ENCODE measurements around the gene MYCBP2. TPM values are rescaled to one million over a fixed set of nuclear protein-coding genes. Genes with fewer than 3 reads are reported as not detected.

Gene MYCBP2
- polyA plus RNA-seq, 1 of the 3 experiments (the other 2 are of a cell fraction) = 18.5 TPM

GRCh38 chr13:77331421-77331820, 4.5 kb upstream of the MYCBP2 start (continued):
- TF ChIP-seq USF2 (IDR thresholded peaks at IDR 0.05; ENCODE audit: borderline replicate concordance, low read depth, low read length) (no peak), CTCF (IDR thresholded peaks at IDR 0.05) (no peak)

- Histone ChIP-seq H3K36me3 (replicated peaks in 1 of 2; ENCODE audit: control insufficient read depth in 1 of 2, insufficient read depth in 2 of 2, low read length in 1 of 2) (no peaks in the 10 kb centered on the region), H3K9me3 (no peaks in the 10 kb centered on the region), H3K27ac (ENCODE audit: low read depth in 2 of 2, low read length in 1 of 2) (peak overlapping the region; percentile 65 to 98), H3K4me1 (ENCODE audit: control insufficient read depth in 1 of 2, insufficient read depth in 2 of 2, low read depth in 1 of 2, low read length in 1 of 2) (peaks cover 6 to 23% of the 10 kb centered on the region in 2 experiments; a peak in 3 of 4 replicates), H3K4me2 (peak overlapping the region; percentile 77), H3F3A (replicated peaks; ENCODE audit: insufficient read depth) (peaks cover 6% of the 10 kb centered on the region), H2AFZ (ENCODE audit: low read depth) (peak overlapping the region; percentile 90), H3K9ac (peak overlapping the region; percentile 57), H4K20me1 (ENCODE audit: insufficient read depth) (peaks cover 3% of the 10 kb centered on the region; the same call in 1 of the 2 replicates), H3K4me3 (ENCODE audit: low read depth in 2 of 2, low read length in 1 of 2) (peak overlapping the region; percentile 85 to 92), H3K79me2 (ENCODE audit: insufficient read depth) (peaks cover 15% of the 10 kb centered on the region), H3K9me2 (no peaks in the 10 kb centered on the region), H3K27me3 (ENCODE audit: insufficient read depth) (no peaks in the 10 kb centered on the region)
- ChIA-PET CTCF (interaction anchor here (1.9 to 5.9 kb wide), 2 partner anchors 148 to 162 kb away, joined by 8 to 44 read pairs; no protein-coding TSS in a partner anchor), POLR2A (interaction anchor here (1.4 kb wide), 1 partner anchor 148 kb away, joined by 8 read pairs; no protein-coding TSS in a partner anchor)
- WGBS (ENCODE audit: low lambda C conversion rate) = 0% methylated on average over 13 of the region's 17 CpGs
- DNase-seq = no peak
- peak; percentile 47 for TF ChIP-seq MXI1 (IDR thresholded peaks at IDR 0.05; ENCODE audit: low read depth, low read length)
- TF ChIP-seq MEF2A (IDR thresholded peaks at IDR 0.05; ENCODE audit: borderline replicate concordance, low read depth) = no peak
- no peak for TF ChIP-seq IRF3 (IDR thresholded peaks at IDR 0.05; ENCODE audit: low read depth, low read length)
Observed at GRCh38 chr13:77329911-77330584, 3.2 kb upstream of the MYCBP2 start.

GRCh38 chr13:77329133-77329910, 2.4 kb upstream of the MYCBP2 start:
- Histone ChIP-seq H3F3A (replicated peaks; ENCODE audit: insufficient read depth) (peaks cover 6% of the 10 kb centered on the region), H3K4me2 (peak overlapping the region; percentile 77), H4K20me1 (ENCODE audit: insufficient read depth) (peaks cover 7% of the 10 kb centered on the region), H3K9me2 (no peaks in the 10 kb centered on the region), H2AFZ (ENCODE audit: low read depth) (peak overlapping the region; percentile 90), H3K27ac (ENCODE audit: low read depth in 2 of 2, low read length in 1 of 2) (peak overlapping the region; percentile 65 to 98), H3K9me3 (no peaks in the 10 kb centered on the region), H3K79me2 (ENCODE audit: insufficient read depth) (peaks cover 22% of the 10 kb centered on the region), H3K36me3 (replicated peaks in 1 of 2; ENCODE audit: control insufficient read depth in 1 of 2, insufficient read depth in 2 of 2, low read length in 1 of 2) (no peaks in the 10 kb centered on the region), H3K27me3 (ENCODE audit: insufficient read depth) (no peaks in the 10 kb centered on the region), H3K4me3 (ENCODE audit: low read depth in 2 of 2, low read length in 1 of 2) (peak overlapping the region; percentile 85 to 92), H3K9ac (peak overlapping the region; percentile 57), H3K4me1 (ENCODE audit: control insufficient read depth in 1 of 2, insufficient read depth in 2 of 2, low read depth in 1 of 2, low read length in 1 of 2) (peaks cover 13 to 25% of the 10 kb centered on the region in 2 experiments; a peak in 3 of 4 replicates)
- CTCF ChIA-PET = interaction anchor here (0.6 to 5.9 kb wide), 3 partner anchors 149 to 443 kb away, joined by 3 to 44 read pairs (median 8); partner anchors contain the start of gene KCTD12
- DNase-seq = peak; percentile 78
- POLR2A ChIA-PET = interaction anchor here (0.7 to 1.4 kb wide), 2 partner anchors 149 to 169 kb away, joined by 3 to 8 read pairs; no protein-coding TSS in a partner anchor
- WGBS (ENCODE audit: low lambda C conversion rate) = under 1% methylated on average over 38 of the region's 46 CpGs
- no peak for TF ChIP-seq SMC3 (IDR thresholded peaks at IDR 0.05; ENCODE audit: low read depth, low read length)
- no peak for TF ChIP-seq USF1 (IDR thresholded peaks at IDR 0.05; ENCODE audit: borderline replicate concordance, low read depth)
- peak; percentile 82 for TF ChIP-seq CHD2 (IDR thresholded peaks at IDR 0.05; ENCODE audit: low read length, partially characterized antibody)
- no peak for TF ChIP-seq EZH2phosphoT487 (IDR thresholded peaks at IDR 0.05; ENCODE audit: borderline replicate concordance, low read depth)
- TF ChIP-seq FOXJ3 (CRISPR knock-in tag; IDR thresholded peaks at IDR 0.05) = no peak
- TF ChIP-seq ZBTB33 (IDR thresholded peaks at IDR 0.05; ENCODE audit: borderline replicate concordance, low read depth) = no peak
- no peak for TF ChIP-seq ELF1 (IDR thresholded peaks at IDR 0.05)
- TF ChIP-seq USF2 (IDR thresholded peaks at IDR 0.05; ENCODE audit: borderline replicate concordance, low read depth, low read length) = no peak
